HEK293 (cell line): ENCODE results near the gene IDI1.

Experiments
- CTCF ChIA-PET: fragments of 350-600 bp; formaldehyde crosslinking; extraction: SDS; loops from one replicate; lab custom pipeline; 2021; ENCODE audit warnings: antibody characterized with exemption; lab: Yijun Ruan, JAX
- POLR2A ChIA-PET: fragments of 300-600 bp; formaldehyde crosslinking; extraction: SDS; loops from one replicate; lab custom pipeline; 2020; ENCODE audit warnings: antibody characterized with exemption, inconsistent platforms; lab: Yijun Ruan, JAX
- H3K27ac ChIP-seq: fragments of 200-500 bp; sonication (Bioruptor generic); 2 replicates; pipeline ENCODE4 v1.5.1; 2014; ENCODE audit warnings: low read depth, low read length, control low read depth, inconsistent platforms; ENCODE audit errors: extremely low read depth
- H3K36me3 ChIP-seq, 2 experiments: fragments of 200-500 bp in 1 of 2; sonication (Bioruptor generic) in 1 of 2; 1 replicate in 1 of 2; 2 replicates in 1 of 2; pipeline ENCODE4 v1.5.1; 2014 to 2017; ENCODE audit warnings: inconsistent platforms in 2 of 2, low read length in 2 of 2; ENCODE audit not compliant: control insufficient read depth in 2 of 2, insufficient read depth in 1 of 2
- H3K4me1 ChIP-seq: fragments of 200-500 bp; sonication (Bioruptor generic); 2 replicates; pipeline ENCODE4 v1.5.1; 2014; ENCODE audit warnings: mild to moderate bottlenecking, low read length, inconsistent platforms; ENCODE audit not compliant: control insufficient read depth, insufficient read depth
- H3K4me3 ChIP-seq: 2 replicates; pipeline ENCODE4 v1.5.1; 2011; ENCODE audit warnings: low read depth, mild to moderate bottlenecking, control low read depth, low read length, moderate library complexity
- H3K9me3 ChIP-seq: fragments of 200-500 bp; sonication (Bioruptor generic); 2 replicates; pipeline ENCODE4 v1.5.1; 2014; ENCODE audit warnings: low read depth, low read length, inconsistent platforms; ENCODE audit not compliant: control insufficient read depth, insufficient read depth
- GLI4 ChIP-seq: fragments of 450-650 bp; formaldehyde crosslinking; IDR thresholded peaks from 2 replicates; pipeline ENCODE4 v1.5.1; 2016; ENCODE audit warnings: missing biosample characterization, missing genetic modification characterization
- MZF1 ChIP-seq: fragments of 450-650 bp; formaldehyde crosslinking; IDR thresholded peaks from 2 replicates; pipeline ENCODE4 v1.5.1; 2017; ENCODE audit warnings: missing biosample characterization, missing genetic modification characterization, borderline replicate concordance
- SALL2 ChIP-seq: fragments of 450-650 bp; formaldehyde crosslinking; IDR thresholded peaks from 2 replicates; pipeline ENCODE4 v1.5.0; 2017; ENCODE audit warnings: missing biosample characterization, mild to moderate bottlenecking, missing genetic modification characterization, borderline replicate concordance
- SP3 ChIP-seq: fragments of 450-650 bp; formaldehyde crosslinking; IDR thresholded peaks from 2 replicates; pipeline ENCODE4 v1.5.1; 2016; ENCODE audit warnings: missing biosample characterization, missing genetic modification characterization
- ZFHX2 ChIP-seq: fragments of 450-650 bp; formaldehyde crosslinking; conservative IDR thresholded peaks from 2 replicates; pipeline ENCODE4 v1.5.1; 2016; ENCODE audit warnings: missing biosample characterization, missing genetic modification characterization
- ZFP37 ChIP-seq: fragments of 450-650 bp; formaldehyde crosslinking; IDR thresholded peaks from 2 replicates; pipeline ENCODE4 v1.5.1; 2016; ENCODE audit warnings: missing biosample characterization, missing genetic modification characterization
- ZNF140 ChIP-seq: fragments of 450-650 bp; formaldehyde crosslinking; IDR thresholded peaks from 2 replicates; pipeline ENCODE4 v1.5.1; 2016; ENCODE audit warnings: missing biosample characterization, missing genetic modification characterization
- ZNF626 ChIP-seq: fragments of 450-650 bp; sonication (Bioruptor Pico); formaldehyde crosslinking; IDR thresholded peaks from 2 replicates; pipeline ENCODE4 v1.5.1; 2018; ENCODE audit warnings: missing biosample characterization, missing genetic modification characterization, inconsistent platforms
- ZNF677 ChIP-seq: fragments of 450-650 bp; IDR thresholded peaks from 2 replicates; pipeline ENCODE4 v1.5.0; 2018; ENCODE audit warnings: missing biosample characterization, mild to moderate bottlenecking, missing genetic modification characterization, moderate library complexity
- TF ChIP-seq, protein P1 (sequence below): fragments of 450-650 bp; formaldehyde crosslinking; IDR thresholded peaks from 2 replicates; pipeline ENCODE4 v1.5.1; 2016; ENCODE audit warnings: missing biosample characterization, missing genetic modification characterization, borderline replicate concordance
- TF ChIP-seq, protein P2 (sequence below): fragments of 450-650 bp; formaldehyde crosslinking; IDR thresholded peaks from 2 replicates; pipeline ENCODE4 v1.5.1; 2016; ENCODE audit warnings: missing biosample characterization, missing genetic modification characterization
- TF ChIP-seq, protein P3 (sequence below): fragments of 450-650 bp; formaldehyde crosslinking; IDR thresholded peaks from 2 replicates; pipeline ENCODE4 v1.5.1; 2016; ENCODE audit warnings: missing biosample characterization, missing genetic modification characterization
- TF ChIP-seq, protein P4 (sequence below): fragments of 450-650 bp; formaldehyde crosslinking; IDR thresholded peaks from 2 replicates; pipeline ENCODE4 v1.5.1; 2016; ENCODE audit warnings: missing biosample characterization, missing genetic modification characterization

The IDI1 gene

GRCh38 chr10:1026578-1026977 is 22.3 kb downstream of the IDI1 start:
- TF ChIP-seq, protein P1, sequence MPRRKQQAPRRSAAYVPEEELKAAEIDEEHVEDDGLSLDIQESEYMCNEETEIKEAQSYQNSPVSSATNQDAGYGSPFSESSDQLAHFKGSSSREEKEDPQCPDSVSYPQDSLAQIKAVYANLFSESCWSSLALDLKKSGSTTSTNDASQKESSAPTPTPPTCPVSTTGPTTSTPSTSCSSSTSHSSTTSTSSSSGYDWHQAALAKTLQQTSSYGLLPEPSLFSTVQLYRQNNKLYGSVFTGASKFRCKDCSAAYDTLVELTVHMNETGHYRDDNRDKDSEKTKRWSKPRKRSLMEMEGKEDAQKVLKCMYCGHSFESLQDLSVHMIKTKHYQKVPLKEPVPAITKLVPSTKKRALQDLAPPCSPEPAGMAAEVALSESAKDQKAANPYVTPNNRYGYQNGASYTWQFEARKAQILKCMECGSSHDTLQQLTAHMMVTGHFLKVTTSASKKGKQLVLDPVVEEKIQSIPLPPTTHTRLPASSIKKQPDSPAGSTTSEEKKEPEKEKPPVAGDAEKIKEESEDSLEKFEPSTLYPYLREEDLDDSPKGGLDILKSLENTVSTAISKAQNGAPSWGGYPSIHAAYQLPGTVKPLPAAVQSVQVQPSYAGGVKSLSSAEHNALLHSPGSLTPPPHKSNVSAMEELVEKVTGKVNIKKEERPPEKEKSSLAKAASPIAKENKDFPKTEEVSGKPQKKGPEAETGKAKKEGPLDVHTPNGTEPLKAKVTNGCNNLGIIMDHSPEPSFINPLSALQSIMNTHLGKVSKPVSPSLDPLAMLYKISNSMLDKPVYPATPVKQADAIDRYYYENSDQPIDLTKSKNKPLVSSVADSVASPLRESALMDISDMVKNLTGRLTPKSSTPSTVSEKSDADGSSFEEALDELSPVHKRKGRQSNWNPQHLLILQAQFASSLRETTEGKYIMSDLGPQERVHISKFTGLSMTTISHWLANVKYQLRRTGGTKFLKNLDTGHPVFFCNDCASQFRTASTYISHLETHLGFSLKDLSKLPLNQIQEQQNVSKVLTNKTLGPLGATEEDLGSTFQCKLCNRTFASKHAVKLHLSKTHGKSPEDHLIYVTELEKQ = no peak
- TF ChIP-seq GLI4 (tag by site-specific recombination) (no peak), ZFP37 (tag by site-specific recombination) (no peak), ZNF626 (no peak), ZNF140 (tag by site-specific recombination) (no peak), ZFHX2 (no peak), SP3 (tag by site-specific recombination) (no peak), MZF1 (tag by site-specific recombination) (no peak), SALL2 (no peak)
- TF ChIP-seq, protein P2, sequence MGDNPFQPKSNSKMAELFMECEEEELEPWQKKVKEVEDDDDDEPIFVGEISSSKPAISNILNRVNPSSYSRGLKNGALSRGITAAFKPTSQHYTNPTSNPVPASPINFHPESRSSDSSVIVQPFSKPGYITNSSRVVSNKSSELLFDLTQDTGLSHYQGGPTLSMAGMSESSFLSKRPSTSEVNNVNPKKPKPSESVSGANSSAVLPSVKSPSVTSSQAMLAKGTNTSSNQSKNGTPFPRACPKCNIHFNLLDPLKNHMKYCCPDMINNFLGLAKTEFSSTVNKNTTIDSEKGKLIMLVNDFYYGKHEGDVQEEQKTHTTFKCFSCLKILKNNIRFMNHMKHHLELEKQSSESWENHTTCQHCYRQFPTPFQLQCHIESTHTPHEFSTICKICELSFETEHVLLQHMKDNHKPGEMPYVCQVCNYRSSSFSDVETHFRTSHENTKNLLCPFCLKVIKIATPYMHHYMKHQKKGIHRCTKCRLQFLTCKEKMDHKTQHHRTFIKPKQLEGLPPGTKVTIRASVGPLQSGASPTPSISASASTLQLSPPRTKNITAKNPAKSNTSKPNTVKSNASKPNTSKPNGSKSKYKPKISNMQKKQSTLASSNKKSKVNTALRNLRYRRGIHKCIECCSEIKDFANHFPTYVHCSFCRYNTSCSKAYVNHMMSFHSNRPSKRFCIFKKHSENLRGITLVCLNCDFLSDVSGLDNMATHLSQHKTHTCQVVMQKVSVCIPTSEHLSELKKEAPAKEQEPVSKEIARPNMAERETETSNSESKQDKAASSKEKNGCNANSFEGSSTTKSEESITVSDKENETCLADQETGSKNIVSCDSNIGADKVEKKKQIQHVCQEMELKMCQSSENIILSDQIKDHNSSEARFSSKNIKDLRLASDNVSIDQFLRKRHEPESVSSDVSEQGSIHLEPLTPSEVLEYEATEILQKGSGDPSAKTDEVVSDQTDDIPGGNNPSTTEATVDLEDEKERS (tag by site-specific recombination) = no peak
- H3K27ac ChIP-seq = no peak overlapping the region
- ChIA-PET POLR2A (interaction anchor here (2.4 kb wide), 1 partner anchor 22 kb away, joined by 5 read pairs; the partner anchor contains the start of gene IDI1), CTCF (no interaction called here)
- H3K4me1 ChIP-seq = no peaks in the 10 kb centered on the region
- H3K9me3 ChIP-seq = no peaks in the 10 kb centered on the region
- no peak overlapping the region for H3K4me3 ChIP-seq
- peaks cover 0 to 3% of the 10 kb centered on the region in 2 experiments; a peak in 1 of 3 replicates for H3K36me3 ChIP-seq

- Histone ChIP-seq H3K27ac (no peak within 1 kb of the TSS), H3K4me1 (no peaks in the 10 kb centered on the region), H3K9me3 (no peaks in the 10 kb centered on the region), H3K36me3 (peaks cover 3% of the 10 kb centered on the region in 2 experiments; a peak in 2 of 3 replicates), H3K4me3 (no peak within 1 kb of the TSS)
- ChIA-PET CTCF (no interaction called here), POLR2A (interaction anchor here (2.4 kb wide), 1 partner anchor 23 kb away, joined by 5 read pairs; the partner anchor contains the start of gene IDI1)
- TF ChIP-seq SALL2 (no peak), ZNF677 (tag by site-specific recombination) (no peak)
- TF ChIP-seq, protein P3, sequence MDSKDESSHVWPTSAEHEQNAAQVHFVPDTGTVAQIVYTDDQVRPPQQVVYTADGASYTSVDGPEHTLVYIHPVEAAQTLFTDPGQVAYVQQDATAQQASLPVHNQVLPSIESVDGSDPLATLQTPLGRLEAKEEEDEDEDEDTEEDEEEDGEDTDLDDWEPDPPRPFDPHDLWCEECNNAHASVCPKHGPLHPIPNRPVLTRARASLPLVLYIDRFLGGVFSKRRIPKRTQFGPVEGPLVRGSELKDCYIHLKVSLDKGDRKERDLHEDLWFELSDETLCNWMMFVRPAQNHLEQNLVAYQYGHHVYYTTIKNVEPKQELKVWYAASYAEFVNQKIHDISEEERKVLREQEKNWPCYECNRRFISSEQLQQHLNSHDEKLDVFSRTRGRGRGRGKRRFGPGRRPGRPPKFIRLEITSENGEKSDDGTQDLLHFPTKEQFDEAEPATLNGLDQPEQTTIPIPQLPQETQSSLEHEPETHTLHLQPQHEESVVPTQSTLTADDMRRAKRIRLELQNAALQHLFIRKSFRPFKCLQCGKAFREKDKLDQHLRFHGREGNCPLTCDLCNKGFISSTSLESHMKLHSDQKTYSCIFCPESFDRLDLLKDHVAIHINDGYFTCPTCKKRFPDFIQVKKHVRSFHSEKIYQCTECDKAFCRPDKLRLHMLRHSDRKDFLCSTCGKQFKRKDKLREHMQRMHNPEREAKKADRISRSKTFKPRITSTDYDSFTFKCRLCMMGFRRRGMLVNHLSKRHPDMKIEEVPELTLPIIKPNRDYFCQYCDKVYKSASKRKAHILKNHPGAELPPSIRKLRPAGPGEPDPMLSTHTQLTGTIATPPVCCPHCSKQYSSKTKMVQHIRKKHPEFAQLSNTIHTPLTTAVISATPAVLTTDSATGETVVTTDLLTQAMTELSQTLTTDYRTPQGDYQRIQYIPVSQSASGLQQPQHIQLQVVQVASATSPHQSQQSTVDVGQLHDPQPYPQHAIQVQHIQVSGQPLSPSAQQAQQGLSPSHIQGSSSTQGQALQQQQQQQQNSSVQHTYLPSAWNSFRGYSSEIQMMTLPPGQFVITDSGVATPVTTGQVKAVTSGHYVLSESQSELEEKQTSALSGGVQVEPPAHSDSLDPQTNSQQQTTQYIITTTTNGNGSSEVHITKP = no peak
- TF ChIP-seq, protein P4, sequence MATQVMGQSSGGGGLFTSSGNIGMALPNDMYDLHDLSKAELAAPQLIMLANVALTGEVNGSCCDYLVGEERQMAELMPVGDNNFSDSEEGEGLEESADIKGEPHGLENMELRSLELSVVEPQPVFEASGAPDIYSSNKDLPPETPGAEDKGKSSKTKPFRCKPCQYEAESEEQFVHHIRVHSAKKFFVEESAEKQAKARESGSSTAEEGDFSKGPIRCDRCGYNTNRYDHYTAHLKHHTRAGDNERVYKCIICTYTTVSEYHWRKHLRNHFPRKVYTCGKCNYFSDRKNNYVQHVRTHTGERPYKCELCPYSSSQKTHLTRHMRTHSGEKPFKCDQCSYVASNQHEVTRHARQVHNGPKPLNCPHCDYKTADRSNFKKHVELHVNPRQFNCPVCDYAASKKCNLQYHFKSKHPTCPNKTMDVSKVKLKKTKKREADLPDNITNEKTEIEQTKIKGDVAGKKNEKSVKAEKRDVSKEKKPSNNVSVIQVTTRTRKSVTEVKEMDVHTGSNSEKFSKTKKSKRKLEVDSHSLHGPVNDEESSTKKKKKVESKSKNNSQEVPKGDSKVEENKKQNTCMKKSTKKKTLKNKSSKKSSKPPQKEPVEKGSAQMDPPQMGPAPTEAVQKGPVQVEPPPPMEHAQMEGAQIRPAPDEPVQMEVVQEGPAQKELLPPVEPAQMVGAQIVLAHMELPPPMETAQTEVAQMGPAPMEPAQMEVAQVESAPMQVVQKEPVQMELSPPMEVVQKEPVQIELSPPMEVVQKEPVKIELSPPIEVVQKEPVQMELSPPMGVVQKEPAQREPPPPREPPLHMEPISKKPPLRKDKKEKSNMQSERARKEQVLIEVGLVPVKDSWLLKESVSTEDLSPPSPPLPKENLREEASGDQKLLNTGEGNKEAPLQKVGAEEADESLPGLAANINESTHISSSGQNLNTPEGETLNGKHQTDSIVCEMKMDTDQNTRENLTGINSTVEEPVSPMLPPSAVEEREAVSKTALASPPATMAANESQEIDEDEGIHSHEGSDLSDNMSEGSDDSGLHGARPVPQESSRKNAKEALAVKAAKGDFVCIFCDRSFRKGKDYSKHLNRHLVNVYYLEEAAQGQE (tag by site-specific recombination) = no peak
Observed at GRCh38 chr10:1025683-1026082, 23.2 kb downstream of the IDI1 start, which contains the start of gene IDI2. Gene IDI2 (minus strand): TSS chr10:1025859. CDS start chr10:1024723, 1,136 bp downstream.
